HG02943 (cell line): Measurements from ENCODE around the gene AASDH.

Experiments used
- ATAC-seq: cut with Tn5 transposase; IDR thresholded peaks from one replicate; pipeline ENCODE4 v1.9.1; 2021; ENCODE audit warnings: mild to moderate bottlenecking, low read depth, moderate library complexity; ENCODE audit not compliant: unreplicated experiment

Gene AASDH

DNA sequence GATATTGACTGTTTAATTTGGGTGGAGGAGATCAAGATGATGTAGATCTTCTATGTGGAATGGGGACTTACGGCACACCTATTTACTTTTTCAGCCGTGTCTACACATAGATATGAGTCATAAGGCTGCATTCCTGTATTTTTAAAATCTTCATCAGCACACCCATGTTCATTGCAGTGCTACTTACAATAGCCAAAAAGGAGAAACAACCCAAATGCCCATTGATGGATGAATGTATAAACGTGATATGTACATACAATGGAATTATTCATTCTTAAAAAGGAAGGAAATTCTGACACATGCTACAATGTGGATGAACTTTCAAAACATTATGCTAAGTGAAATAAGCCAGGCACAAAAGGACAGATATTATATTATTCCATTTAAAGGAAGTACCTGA is 98.6 kb downstream of the AASDH start:
- no peak for ATAC-seq
